CD8-positive, alpha-beta memory T cell (primary cell): ENCODE measurements around the gene PSTPIP1. TPM values are rescaled to one million over a fixed set of nuclear protein-coding genes. Genes with fewer than 3 reads are reported as not detected.
A peak's percentile ranks its signal among the peaks of the same experiment; 100 is the strongest.

Experiments
- CTCF ChIA-PET: fragments of 350-600 bp; sonication (Branson Sonifier 250); formaldehyde crosslinking; loops from one replicate; lab custom pipeline; 2021; ENCODE audit warnings: antibody characterized with exemption; lab: Charles Lee
- POLR2A ChIA-PET: fragments of 350-600 bp; sonication (Branson Sonifier 250); formaldehyde crosslinking; loops from one replicate; lab custom pipeline; 2021; ENCODE audit warnings: antibody characterized with exemption; lab: Charles Lee
- DNase-seq, 5 donors: peaks; one replicate each; pipeline versions ENCODE4 v3.0.0 to v3.0.0-alpha.2; 2020 to 2022; ENCODE audit warnings: mixed read lengths in 1 of 5
- H3K27ac ChIP-seq: one replicate; pipeline ENCODE4 v1.7.0; 2013; ENCODE audit warnings: low read depth, mild to moderate bottlenecking, low read length, moderate library complexity
- H3K27me3 ChIP-seq: 2 replicates; pipeline ENCODE4 v1.7.0; 2013; ENCODE audit warnings: low read length, mild to moderate bottlenecking; ENCODE audit not compliant: insufficient read depth, poor library complexity, severe bottlenecking
- H3K36me3 ChIP-seq: 2 replicates; pipeline ENCODE4 v1.7.0; 2013; ENCODE audit warnings: mild to moderate bottlenecking, low read length, moderate library complexity; ENCODE audit not compliant: insufficient read depth
- H3K4me1 ChIP-seq: 2 replicates; pipeline ENCODE4 v1.7.0; 2013; ENCODE audit warnings: mild to moderate bottlenecking, low read length, moderate library complexity; ENCODE audit not compliant: insufficient read depth
- H3K4me3 ChIP-seq: 2 replicates; pipeline ENCODE4 v1.7.0; 2013; ENCODE audit warnings: mild to moderate bottlenecking, low read length
- H3K9me3 ChIP-seq: 2 replicates; pipeline ENCODE4 v1.7.0; 2013; ENCODE audit warnings: mild to moderate bottlenecking, low read length
- H3K27ac Mint-ChIP-seq, 8 donors: one replicate each; pipeline ENCODE4 v1.8.0; 2020 to 2021; ENCODE audit warnings: mixed read lengths in 8 of 8, mild to moderate bottlenecking in 6 of 8, inconsistent platforms in 3 of 8, moderate library complexity in 3 of 8
- H3K27me3 Mint-ChIP-seq, 2 donors: one replicate each; pipeline ENCODE4 v1.8.0; 2020 to 2021; ENCODE audit warnings: mixed read lengths in 2 of 2, mild to moderate bottlenecking in 1 of 2, moderate library complexity in 1 of 2
- H3K36me3 Mint-ChIP-seq, 3 donors: one replicate each; pipeline ENCODE4 v1.8.0; 2020 to 2021; ENCODE audit warnings: mixed read lengths in 3 of 3, inconsistent platforms in 1 of 3, mild to moderate bottlenecking in 1 of 3
- H3K4me1 Mint-ChIP-seq, 3 donors: one replicate each; pipeline ENCODE4 v1.8.0; 2020 to 2021; ENCODE audit warnings: mixed read lengths in 3 of 3, inconsistent platforms in 1 of 3, mild to moderate bottlenecking in 1 of 3
- H3K4me3 Mint-ChIP-seq, 7 donors: one replicate each; pipeline ENCODE4 v1.8.0; 2020 to 2021; ENCODE audit warnings: mixed read lengths in 7 of 7, mild to moderate bottlenecking in 6 of 7, moderate library complexity in 4 of 7, inconsistent platforms in 2 of 7
- H3K9me3 Mint-ChIP-seq, 5 donors: one replicate each; pipeline ENCODE4 v1.8.0; 2020 to 2022; ENCODE audit warnings: mixed read lengths in 5 of 5, mild to moderate bottlenecking in 3 of 5, moderate library complexity in 2 of 5, inconsistent platforms in 1 of 5
- polyA plus RNA-seq: library from polyadenylated mRNA; unstranded; fragments of 300-500 nt; fragmentation: Illumina TruSeq; gene quantifications from one replicate; pipeline ENCODE4 v1.2.3, GENCODE V29; 2021
- total RNA-seq, 2 experiments: library from RNA; stranded (reverse); gene quantifications; one replicate each; pipeline ENCODE4 v1.2.3, GENCODE V29; 2021

The PSTPIP1 gene
- total and polyA plus RNA-seq, 3 experiments from 2014 or later, result 83.1 to 127 (median 123) TPM

DNA sequence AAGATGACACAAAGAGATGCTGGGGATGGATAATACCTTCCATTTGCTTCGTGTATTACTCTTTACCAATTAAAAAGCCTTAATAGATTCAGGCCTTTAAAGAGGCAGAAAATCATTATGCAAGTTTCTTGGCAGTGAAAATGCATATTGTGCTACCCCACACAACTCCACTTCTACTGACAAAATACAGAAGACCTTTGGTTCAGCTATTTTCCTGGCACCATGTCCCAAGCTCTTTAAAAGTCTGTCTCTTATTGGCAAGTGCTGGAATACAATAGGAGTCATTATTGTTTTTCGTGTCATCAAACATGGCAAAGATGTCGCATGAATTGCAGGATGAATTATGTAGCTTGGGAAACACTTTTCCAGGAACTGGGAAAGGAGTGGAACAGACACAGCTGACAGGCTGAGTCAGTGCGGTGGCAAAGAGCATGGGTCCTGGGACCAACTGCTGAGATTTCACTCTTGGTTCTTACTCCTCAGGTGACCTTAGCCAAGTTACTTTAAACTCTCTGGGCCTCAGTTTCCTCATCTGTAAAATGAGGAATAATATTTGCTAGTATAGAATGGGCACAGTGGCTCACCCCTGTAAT is 81.5 kb downstream of the PSTPIP1 start:
- H3K4me3 Mint-ChIP-seq, result no peak overlapping the region
- H3K36me3 ChIP-seq, result no peaks in the 10 kb centered on the region
- H3K27ac ChIP-seq, result no peak overlapping the region
- no peaks in the 10 kb centered on the region for H3K9me3 Mint-ChIP-seq
- H3K27me3 ChIP-seq, result no peaks in the 10 kb centered on the region
- H3K4me1 Mint-ChIP-seq, result peaks cover 6 to 8% (median 7%) of the 10 kb centered on the region in 3 donors
- H3K4me1 ChIP-seq, result peaks cover 3% of the 10 kb centered on the region
- no peak overlapping the region for H3K4me3 ChIP-seq
- no peaks in the 10 kb centered on the region for H3K36me3 Mint-ChIP-seq
- H3K9me3 ChIP-seq, result no peaks in the 10 kb centered on the region
- no peak overlapping the region for H3K27ac Mint-ChIP-seq
- peaks cover 4% of the 10 kb centered on the region in 2 donors for H3K27me3 Mint-ChIP-seq
- ChIA-PET CTCF (no interaction called here), POLR2A (no interaction called here)
- no peak for DNase-seq

DNA sequence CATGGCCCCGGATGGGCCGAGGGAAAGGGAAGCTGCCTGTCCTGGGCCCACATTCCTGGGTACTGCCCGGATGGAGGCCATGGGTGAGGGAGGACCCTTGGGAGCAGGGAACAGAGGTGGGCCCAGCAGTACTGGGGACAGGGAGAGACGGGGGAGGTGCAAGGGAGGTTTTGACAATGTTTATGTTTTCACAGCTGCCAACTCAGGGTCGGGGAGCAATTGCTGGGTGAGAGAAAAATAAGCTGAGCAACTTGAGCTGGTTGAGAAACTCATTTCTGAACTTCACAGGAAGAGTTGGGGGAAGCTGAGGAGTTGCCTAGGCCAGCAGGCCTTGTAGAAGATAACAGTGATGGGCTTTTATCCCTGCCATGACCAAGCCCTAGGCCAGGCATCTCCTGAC is 87.0 kb downstream of the PSTPIP1 start:
- no peaks in the 10 kb centered on the region for H3K36me3 Mint-ChIP-seq
- CTCF ChIA-PET, result no interaction called here
- no peaks in the 10 kb centered on the region for H3K9me3 ChIP-seq
- POLR2A ChIA-PET, result no interaction called here
- H3K27ac ChIP-seq, result no peak overlapping the region
- H3K4me1 Mint-ChIP-seq, result peaks cover 16 to 20% (median 17%) of the 10 kb centered on the region in 3 donors
- no peak overlapping the region for H3K4me3 Mint-ChIP-seq
- no peaks in the 10 kb centered on the region for H3K36me3 ChIP-seq
- H3K27me3 ChIP-seq, result no peaks in the 10 kb centered on the region
- no peak overlapping the region for H3K4me3 ChIP-seq
- DNase-seq, result no peak
- peaks cover 7% of the 10 kb centered on the region for H3K4me1 ChIP-seq
- H3K9me3 Mint-ChIP-seq, result no peaks in the 10 kb centered on the region
- no peak overlapping the region for H3K27ac Mint-ChIP-seq
- H3K27me3 Mint-ChIP-seq, result no peaks in the 10 kb centered on the region

DNA sequence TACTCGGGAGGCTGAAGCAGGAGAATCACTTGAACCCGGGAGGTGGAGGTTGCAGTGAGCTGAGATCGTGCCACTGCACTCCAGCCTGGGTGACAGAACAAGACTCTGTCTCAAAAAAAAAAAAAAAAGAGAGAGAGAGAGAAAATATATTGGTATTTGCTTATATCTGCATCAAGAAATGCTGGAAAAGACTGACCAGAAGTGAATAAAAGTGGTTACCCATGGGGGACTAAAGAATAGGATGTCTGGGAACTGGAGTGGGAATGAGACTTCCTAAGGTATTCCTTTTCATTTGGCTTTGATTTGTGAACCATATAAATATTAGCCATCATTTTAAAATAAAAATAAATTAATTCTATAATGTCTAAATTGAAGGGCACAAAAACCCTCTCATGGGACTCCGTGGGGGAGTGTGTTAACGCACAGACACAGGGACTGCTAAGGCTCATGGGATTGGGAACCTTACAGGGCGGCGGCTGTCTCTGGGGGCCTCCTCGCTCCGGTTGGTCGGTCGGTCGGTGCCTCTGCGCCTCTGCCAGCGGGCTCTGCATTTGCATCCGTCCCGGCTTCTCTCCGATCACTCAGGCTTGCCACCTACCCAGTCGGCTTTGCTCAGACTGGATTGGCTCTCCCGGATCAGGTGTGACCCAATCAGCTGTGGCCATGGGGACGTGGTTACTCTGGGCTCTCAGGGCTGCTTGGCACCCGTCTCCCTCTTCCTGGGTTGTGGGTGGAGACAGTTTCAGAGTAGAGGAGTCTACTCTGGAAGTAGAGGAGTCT is 88.6 kb downstream of the PSTPIP1 start:
- POLR2A ChIA-PET, result no interaction called here
- Histone ChIP-seq H3K27ac (no peak overlapping the region), H3K4me3 (no peak overlapping the region), H3K4me1 (peaks cover 7% of the 10 kb centered on the region), H3K9me3 (no peaks in the 10 kb centered on the region), H3K36me3 (no peaks in the 10 kb centered on the region), H3K27me3 (no peaks in the 10 kb centered on the region)
- no peaks in the 10 kb centered on the region for H3K9me3 Mint-ChIP-seq
- CTCF ChIA-PET, result no interaction called here
- no peaks in the 10 kb centered on the region for H3K27me3 Mint-ChIP-seq
- peak overlapping the region; percentile 67 to 84 (median 75) for H3K4me3 Mint-ChIP-seq
- H3K27ac Mint-ChIP-seq, result peak overlapping the region in 6 of 8 donors; percentile 21 to 77 (median 56)
- H3K4me1 Mint-ChIP-seq, result peaks cover 16 to 20% (median 17%) of the 10 kb centered on the region in 3 donors
- no peaks in the 10 kb centered on the region for H3K36me3 Mint-ChIP-seq
- peak; percentile 25 to 69 (median 53) for DNase-seq

DNA sequence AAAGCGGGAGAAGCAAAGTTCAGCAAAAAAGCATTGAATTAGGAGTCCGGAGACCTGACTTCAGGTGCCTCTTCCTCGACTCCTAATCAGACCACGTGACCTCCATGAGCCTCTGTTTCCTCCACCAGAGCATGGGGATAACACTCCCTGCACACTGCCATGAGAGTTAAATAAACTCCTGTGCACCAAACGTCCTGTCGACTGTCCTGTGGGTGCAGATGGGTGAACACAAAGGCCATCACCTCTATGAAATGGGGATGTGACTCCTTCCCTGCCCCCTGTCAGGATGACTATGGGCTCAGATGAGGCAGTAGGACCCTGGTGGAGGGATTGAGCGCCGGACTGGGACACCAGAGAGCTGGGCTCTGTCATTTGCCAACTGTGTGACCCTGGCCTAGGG is 89.5 kb downstream of the PSTPIP1 start:
- no peaks in the 10 kb centered on the region for H3K9me3 Mint-ChIP-seq
- H3K4me1 Mint-ChIP-seq, result peaks cover 16 to 20% (median 17%) of the 10 kb centered on the region in 3 donors
- Histone ChIP-seq H3K27me3 (no peaks in the 10 kb centered on the region), H3K27ac (no peak overlapping the region), H3K4me3 (no peak overlapping the region), H3K4me1 (peaks cover 7% of the 10 kb centered on the region), H3K36me3 (no peaks in the 10 kb centered on the region), H3K9me3 (no peaks in the 10 kb centered on the region)
- no peaks in the 10 kb centered on the region for H3K27me3 Mint-ChIP-seq
- ChIA-PET POLR2A (no interaction called here), CTCF (no interaction called here)
- H3K36me3 Mint-ChIP-seq, result no peaks in the 10 kb centered on the region
- no peak for DNase-seq
- H3K27ac Mint-ChIP-seq, result peak overlapping the region in 1 of 8 donors; percentile 5
- no peak overlapping the region for H3K4me3 Mint-ChIP-seq

DNA sequence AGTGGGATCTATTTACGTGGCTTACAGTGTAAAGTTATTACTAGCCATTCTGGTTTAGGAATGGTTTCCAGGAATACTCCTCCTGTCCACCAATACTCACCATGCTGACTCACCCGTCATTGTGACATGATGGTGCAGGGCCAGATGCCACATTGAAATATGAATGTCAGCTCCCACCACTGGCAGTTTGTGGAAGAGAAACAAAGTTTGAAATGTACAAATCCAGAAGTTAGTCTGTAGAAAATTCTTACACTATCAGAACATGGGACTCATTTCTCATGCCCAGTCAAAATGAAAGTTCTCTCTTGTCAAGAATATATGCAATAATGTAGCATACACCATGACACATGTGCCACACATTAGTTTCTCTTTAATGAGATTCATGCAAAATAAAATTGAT is 90.4 kb downstream of the PSTPIP1 start:
- CTCF ChIA-PET, result no interaction called here
- Mint-ChIP-seq H3K4me3 (peak overlapping the region in 1 of 7 donors; percentile 35), H3K27ac (peak overlapping the region in 3 of 8 donors; percentile 47 to 66 (median 62)), H3K4me1 (peaks cover 16 to 20% (median 17%) of the 10 kb centered on the region in 3 donors), H3K9me3 (no peaks in the 10 kb centered on the region), H3K36me3 (no peaks in the 10 kb centered on the region), H3K27me3 (no peaks in the 10 kb centered on the region)
- POLR2A ChIA-PET, result no interaction called here
- H3K4me3 ChIP-seq, result no peak overlapping the region
- H3K27ac ChIP-seq, result no peak overlapping the region
- H3K4me1 ChIP-seq, result peaks cover 7% of the 10 kb centered on the region
- H3K27me3 ChIP-seq, result no peaks in the 10 kb centered on the region
- no peaks in the 10 kb centered on the region for H3K9me3 ChIP-seq
- DNase-seq, result no peak
- no peaks in the 10 kb centered on the region for H3K36me3 ChIP-seq

Other genes with a start within 250 kb of the PSTPIP1 start
- gene SCAPER, start 89.8 kb upstream of the PSTPIP1 start, total RNA-seq, result 10 to 100 TPM; 15.5 to 16.0 TPM
- gene SCAPER, start 89.8 kb upstream of the PSTPIP1 start, polyA plus RNA-seq, result 26.6 TPM
- gene RCN2, start 63.4 kb upstream of the PSTPIP1 start, total RNA-seq, result 10 to 100 TPM; 35.9 to 37.1 TPM
- 54.2 TPM for gene RCN2, start 63.4 kb upstream of the PSTPIP1 start, polyA plus RNA-seq
- gene TSPAN3, start 76.0 kb downstream of the PSTPIP1 start, total RNA-seq, result 10 to 100 TPM; 59.3 to 60.5 TPM
- gene TSPAN3, start 76.0 kb downstream of the PSTPIP1 start, polyA plus RNA-seq, result 45.2 TPM